ENCODE results near the gene SYT7. TPM values are rescaled to one million over a fixed set of nuclear protein-coding genes. Genes with fewer than 3 reads are reported as not detected.

SYT7 gene
- polyA plus RNA-seq, 2 of the 4 experiments (the other 2 are of a cell fraction): 0.37 to 1.0 TPM

GRCh38 chr11:61543606-61544306 is 37.1 kb downstream of the SYT7 start (continued):
- TF ChIP-seq REST (IDR thresholded peaks at IDR 0.05) (no peak), MAZ (IDR thresholded peaks at IDR 0.05; ENCODE audit: borderline replicate concordance, low read depth, low read length) (no peak), CBX2 (IDR thresholded peaks at IDR 0.05; ENCODE audit: borderline replicate concordance, low read depth) (no peak), HDAC2 (IDR thresholded peaks at IDR 0.05) (no peak), KDM1A (IDR thresholded peaks at IDR 0.05; ENCODE audit: low read depth) (no peak), RFX5 (IDR thresholded peaks at IDR 0.05) (no peak), EP300 (IDR thresholded peaks at IDR 0.05) (no peak), ELK1 (IDR thresholded peaks at IDR 0.05; ENCODE audit: low read depth, low read length) (no peak), TFCP2L1 (CRISPR knock-in tag; IDR thresholded peaks at IDR 0.05) (no peak), POLR2A (IDR thresholded peaks at IDR 0.05; ENCODE audit: low read length) (no peak), CBX8 (IDR thresholded peaks at IDR 0.05) (no peak), JUN (IDR thresholded peaks at IDR 0.05) (no peak), CHD2 (IDR thresholded peaks at IDR 0.05; ENCODE audit: low read length, partially characterized antibody) (no peak), ZFP36 (IDR thresholded peaks at IDR 0.05; ENCODE audit: borderline replicate concordance, partially characterized antibody) (no peak), NFE2L2 (conservative IDR thresholded peaks at IDR 0.05; ENCODE audit: low read length) (no peak), CTCF (IDR thresholded peaks at IDR 0.05) (no peak), RAD21 (conservative IDR thresholded peaks at IDR 0.05 in 1 of 2, IDR thresholded peaks at IDR 0.05 in 1 of 2) (no peak), CEBPB (IDR thresholded peaks at IDR 0.05) (peak; percentile 48 to 84; a peak in 3 of 4 replicates), FOSL2 (IDR thresholded peaks at IDR 0.05) (no peak), FOSL2 (CRISPR knock-in tag; IDR thresholded peaks at IDR 0.05) (peak; percentile 68)
- TF ChIP-seq, protein P1, sequence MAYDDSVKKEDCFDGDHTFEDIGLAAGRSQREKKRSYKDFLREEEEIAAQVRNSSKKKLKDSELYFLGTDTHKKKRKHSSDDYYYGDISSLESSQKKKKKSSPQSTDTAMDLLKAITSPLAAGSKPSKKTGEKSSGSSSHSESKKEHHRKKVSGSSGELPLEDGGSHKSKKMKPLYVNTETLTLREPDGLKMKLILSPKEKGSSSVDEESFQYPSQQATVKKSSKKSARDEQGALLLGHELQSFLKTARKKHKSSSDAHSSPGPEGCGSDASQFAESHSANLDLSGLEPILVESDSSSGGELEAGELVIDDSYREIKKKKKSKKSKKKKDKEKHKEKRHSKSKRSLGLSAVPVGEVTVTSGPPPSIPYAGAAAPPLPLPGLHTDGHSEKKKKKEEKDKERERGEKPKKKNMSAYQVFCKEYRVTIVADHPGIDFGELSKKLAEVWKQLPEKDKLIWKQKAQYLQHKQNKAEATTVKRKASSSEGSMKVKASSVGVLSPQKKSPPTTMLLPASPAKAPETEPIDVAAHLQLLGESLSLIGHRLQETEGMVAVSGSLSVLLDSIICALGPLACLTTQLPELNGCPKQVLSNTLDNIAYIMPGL (CRISPR knock-in tag; IDR thresholded peaks at IDR 0.05; ENCODE audit: borderline replicate concordance): no peak
- TF ChIP-seq, protein P2, sequence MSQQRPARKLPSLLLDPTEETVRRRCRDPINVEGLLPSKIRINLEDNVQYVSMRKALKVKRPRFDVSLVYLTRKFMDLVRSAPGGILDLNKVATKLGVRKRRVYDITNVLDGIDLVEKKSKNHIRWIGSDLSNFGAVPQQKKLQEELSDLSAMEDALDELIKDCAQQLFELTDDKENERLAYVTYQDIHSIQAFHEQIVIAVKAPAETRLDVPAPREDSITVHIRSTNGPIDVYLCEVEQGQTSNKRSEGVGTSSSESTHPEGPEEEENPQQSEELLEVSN (IDR thresholded peaks at IDR 0.05; ENCODE audit: borderline replicate concordance, low read depth): no peak
